Neuronal stem cell (in vitro differentiated cells): ENCODE results near the gene KLHDC4.
A peak's percentile ranks its signal among the peaks of the same experiment; 100 is the strongest.

Experiments
- DNase-seq: peaks from one replicate; pipeline ENCODE4 v3.0.0-alpha.2; 2013; ENCODE audit warnings: low spot score
- H2AFZ ChIP-seq: one replicate; pipeline ENCODE4 v1.6.1; 2013; ENCODE audit warnings: mild to moderate bottlenecking, low read length, inconsistent platforms
- H2AK5ac ChIP-seq: 2 replicates; pipeline ENCODE4 v1.6.1; 2013; ENCODE audit warnings: low read depth, mild to moderate bottlenecking, inconsistent platforms, low read length, moderate library complexity, mixed read lengths
- H2BK120ac ChIP-seq: 2 replicates; pipeline ENCODE4 v1.6.1; 2013; ENCODE audit warnings: low read depth, mild to moderate bottlenecking, inconsistent platforms, low read length, moderate library complexity, mixed read lengths
- H2BK12ac ChIP-seq: one replicate; pipeline ENCODE4 v1.6.1; 2013; ENCODE audit warnings: low read length, inconsistent platforms
- H2BK15ac ChIP-seq: 2 replicates; pipeline ENCODE4 v1.6.1; 2013; ENCODE audit warnings: mild to moderate bottlenecking, low read length, inconsistent platforms, mixed read lengths
- H2BK5ac ChIP-seq: one replicate; pipeline ENCODE4 v1.6.1; 2013; ENCODE audit warnings: inconsistent platforms, mild to moderate bottlenecking, low read length, moderate library complexity
- H3K14ac ChIP-seq: one replicate; pipeline ENCODE4 v1.6.1; 2013; ENCODE audit warnings: low read length, inconsistent platforms
- H3K18ac ChIP-seq: 2 replicates; pipeline ENCODE4 v1.6.1; 2013; ENCODE audit warnings: low read length, inconsistent platforms
- H3K23ac ChIP-seq: 2 replicates; pipeline ENCODE4 v1.6.1; 2013; ENCODE audit warnings: low read depth, mild to moderate bottlenecking, mixed read lengths, low read length, inconsistent platforms; ENCODE audit not compliant: poor library complexity
- H3K27ac ChIP-seq: replicated peaks from 3 replicates; pipeline ENCODE4 v1.5.1; 2013; ENCODE audit warnings: low read length, inconsistent platforms
- H3K27me3 ChIP-seq, 3 experiments: 2 replicates each; pipeline ENCODE4 v1.6.1; 2013; ENCODE audit warnings: low read length in 3 of 3, mild to moderate bottlenecking in 2 of 3, inconsistent platforms in 1 of 3, low read depth in 1 of 3, mixed read lengths in 1 of 3, moderate library complexity in 1 of 3; ENCODE audit not compliant: control insufficient read depth in 3 of 3, insufficient read depth in 3 of 3
- H3K36me3 ChIP-seq, 2 donors: replicated peaks in 1 of 2; 2 replicates each; pipeline ENCODE4 v1.6.1; 2013; ENCODE audit warnings: low read length in 2 of 2; ENCODE audit not compliant: control insufficient read depth in 2 of 2, insufficient read depth in 2 of 2
- H3K4ac ChIP-seq: 2 replicates; pipeline ENCODE4 v1.6.1; 2013; ENCODE audit warnings: inconsistent platforms, mild to moderate bottlenecking, low read length, moderate library complexity
- H3K4me1 ChIP-seq, 2 donors: 1 replicate in 1 of 2; 2 replicates in 1 of 2; pipeline ENCODE4 v1.6.1; 2013; ENCODE audit warnings: low read length in 2 of 2, low read depth in 1 of 2; ENCODE audit not compliant: control insufficient read depth in 2 of 2, insufficient read depth in 1 of 2
- H3K4me2 ChIP-seq: one replicate; pipeline ENCODE4 v1.6.1; 2013; ENCODE audit warnings: mild to moderate bottlenecking, low read length, inconsistent platforms; ENCODE audit not compliant: insufficient read depth, poor library complexity, severe bottlenecking
- H3K4me3 ChIP-seq, 2 donors: 2 replicates each; pipeline ENCODE4 v1.5.1; 2013; ENCODE audit warnings: low read length in 2 of 2, mild to moderate bottlenecking in 2 of 2, inconsistent platforms in 1 of 2, moderate library complexity in 1 of 2
- H3K79me1 ChIP-seq: one replicate; pipeline ENCODE4 v1.6.1; 2013; ENCODE audit warnings: low read depth, mild to moderate bottlenecking, inconsistent platforms, low read length, moderate library complexity
- H3K9ac ChIP-seq: one replicate; pipeline ENCODE4 v1.6.1; 2013; ENCODE audit warnings: mild to moderate bottlenecking, low read depth, low read length, inconsistent platforms; ENCODE audit not compliant: poor library complexity
- H3K9me3 ChIP-seq, 2 donors: replicated peaks in 1 of 2; 2 replicates each; pipeline versions ENCODE3 to v1.6.1; 2013; ENCODE audit warnings: low read length in 2 of 2, mild to moderate bottlenecking in 2 of 2, inconsistent platforms in 1 of 2, low read depth in 1 of 2, mixed read lengths in 1 of 2, moderate library complexity in 1 of 2; ENCODE audit not compliant: control insufficient read depth in 2 of 2, insufficient read depth in 1 of 2
- H4K8ac ChIP-seq: one replicate; pipeline ENCODE4 v1.6.1; 2013; ENCODE audit warnings: low read depth, mild to moderate bottlenecking, inconsistent platforms, low read length, moderate library complexity
- H4K91ac ChIP-seq: one replicate; pipeline ENCODE4 v1.6.1; 2013; ENCODE audit warnings: low read length, low read depth, mild to moderate bottlenecking, inconsistent platforms; ENCODE audit not compliant: poor library complexity
- whole genome bisulfite sequencing, 2 donors: extraction: QIAGEN DNeasy Blood & Tissue Kit; methylation state at CpG; one replicate each; pipeline ENCODE4 v1.1.7; 2013; ENCODE audit warnings: missing lambda C conversion rate in 2 of 2, mixed read lengths in 1 of 2; ENCODE audit not compliant: insufficient read length in 2 of 2, insufficient replicate concordance in 1 of 2; ENCODE audit errors: extremely low coverage in 2 of 2; 5-methylcytosine and 5-hydroxymethylcytosine counted together

KLHDC4 gene

GRCh38 chr16:87688876-87689815 lies 76.6 kb downstream of the KLHDC4 start:
- WGBS, 2 donors = no CpG with 5 or more reads among the region's 45 CpGs
- peaks cover 5 to 6% of the 10 kb centered on the region in 2 donors for H3K36me3 ChIP-seq

GRCh38 chr16:87687998-87688529 lies 77.7 kb downstream of the KLHDC4 start:
- Histone ChIP-seq H2BK15ac (no peak overlapping the region), H3K27ac (no peak overlapping the region), H3K18ac (no peak overlapping the region), H3K79me1 (no peaks in the 10 kb centered on the region), H2AK5ac (no peak overlapping the region), H2BK5ac (no peak overlapping the region), H4K91ac (no peak overlapping the region), H2BK12ac (no peak overlapping the region), H3K4me3 (no peak overlapping the region), H3K14ac (no peak overlapping the region), H3K9me3 (no peaks in the 10 kb centered on the region), H3K23ac (peak overlapping the region; percentile 2), H3K4me2 (no peak overlapping the region), H3K27me3 (no peaks in the 10 kb centered on the region), H3K4ac (no peak overlapping the region), H3K9ac (no peak overlapping the region), H2AFZ (no peak overlapping the region), H4K8ac (no peak overlapping the region), H3K4me1 (no peaks in the 10 kb centered on the region), H2BK120ac (no peak overlapping the region), H3K36me3 (peaks cover 0 to 6% of the 10 kb centered on the region in 2 donors)
- WGBS, 2 donors = no CpG with 5 or more reads among the region's 14 CpGs
- no peak for DNase-seq

More at GRCh38 chr16:87688876-87689815, 76.6 kb downstream of the KLHDC4 start:
- Histone ChIP-seq H3K18ac (no peak overlapping the region), H3K14ac (peak overlapping the region; percentile 31), H3K4ac (no peak overlapping the region), H3K9ac (no peak overlapping the region), H3K27ac (no peak overlapping the region), H2AK5ac (no peak overlapping the region), H2BK120ac (no peak overlapping the region), H3K9me3 (no peaks in the 10 kb centered on the region), H2BK5ac (no peak overlapping the region), H3K23ac (peak overlapping the region; percentile 17), H3K4me3 (peak overlapping the region in 1 of 2 donors; percentile 50), H2BK15ac (no peak overlapping the region), H3K4me1 (no peaks in the 10 kb centered on the region), H3K79me1 (peaks cover 3% of the 10 kb centered on the region), H2BK12ac (no peak overlapping the region), H4K91ac (no peak overlapping the region), H2AFZ (no peak overlapping the region), H3K27me3 (no peaks in the 10 kb centered on the region), H3K4me2 (no peak overlapping the region), H4K8ac (peak overlapping the region; percentile 43)
- no peak for DNase-seq

GRCh38 chr16:87687126-87687910 lies 78.5 kb downstream of the KLHDC4 start:
- Histone ChIP-seq H3K14ac (no peak overlapping the region), H2BK12ac (no peak overlapping the region), H2BK15ac (no peak overlapping the region), H3K4me3 (no peak overlapping the region), H3K79me1 (peaks cover 2% of the 10 kb centered on the region), H3K27ac (no peak overlapping the region), H3K9ac (peak overlapping the region; percentile 21), H3K4ac (no peak overlapping the region), H4K91ac (no peak overlapping the region), H3K36me3 (peaks cover 0 to 6% of the 10 kb centered on the region in 2 donors), H2BK5ac (no peak overlapping the region), H3K4me1 (no peaks in the 10 kb centered on the region), H2AFZ (no peak overlapping the region), H3K27me3 (no peaks in the 10 kb centered on the region), H4K8ac (no peak overlapping the region), H3K23ac (peak overlapping the region; percentile 80), H3K9me3 (no peaks in the 10 kb centered on the region), H2AK5ac (peak overlapping the region; percentile 37), H3K18ac (no peak overlapping the region), H3K4me2 (no peak overlapping the region), H2BK120ac (no peak overlapping the region)
- DNase-seq = no peak
- no CpG with 5 or more reads among the region's 31 CpGs for WGBS, 2 donors
